HG03097 (cell line): ENCODE measurements around the gene CLTA.
"Not testable (repeated sequence)": the region's sequence is repeated elsewhere in the genome, so short reads cannot be mapped to it uniquely, and the experiment has no call there.

Experiments used
- ATAC-seq: cut with Tn5 transposase; IDR thresholded peaks from one replicate; pipeline ENCODE4 v1.9.1; 2021; ENCODE audit not compliant: unreplicated experiment, low FRiP score

CLTA gene

GRCh38 chr9:36180243-36180642 is 10.5 kb upstream of the CLTA start:
- ATAC-seq: not testable (repeated sequence)

- ATAC-seq: no peak
These were observed 3.3 kb upstream of the CLTA start for GRCh38 chr9:36187414-36187813.

- ATAC-seq: no peak
These were observed 2.5 kb upstream of the CLTA start for GRCh38 chr9:36188212-36188611.

GRCh38 chr9:36189976-36190375 is 745 bp upstream of the CLTA start:
- no peak for ATAC-seq

- peak; percentile 8 for ATAC-seq
These were observed 547 bp downstream of the CLTA start for GRCh38 chr9:36191290-36191645.

- no peak for ATAC-seq
These were observed 965 bp downstream of the CLTA start for GRCh38 chr9:36191686-36192085.

- ATAC-seq: no peak
These were observed 1.5 kb downstream of the CLTA start for GRCh38 chr9:36192196-36192595.

- ATAC-seq: no peak
These were observed 2.3 kb downstream of the CLTA start for GRCh38 chr9:36193023-36193422.

GRCh38 chr9:36194326-36195000 is 3.7 kb downstream of the CLTA start:
- ATAC-seq: no peak

GRCh38 chr9:36204906-36205547 is 14.3 kb downstream of the CLTA start:
- ATAC-seq: no peak

GRCh38 chr9:36207016-36207415 is 16.3 kb downstream of the CLTA start:
- no peak for ATAC-seq

GRCh38 chr9:36207546-36208012 is 16.9 kb downstream of the CLTA start:
- no peak for ATAC-seq

GRCh38 chr9:36208521-36209253 is 18.0 kb downstream of the CLTA start:
- no peak for ATAC-seq

- no peak for ATAC-seq
These were observed 20.0 kb downstream of the CLTA start for GRCh38 chr9:36210722-36211121.

- ATAC-seq: no peak
These were observed 20.8 kb downstream of the CLTA start for GRCh38 chr9:36211510-36211909.

GRCh38 chr9:36213387-36213786 is 22.7 kb downstream of the CLTA start:
- ATAC-seq: no peak

GRCh38 chr9:36213989-36214388 is 23.3 kb downstream of the CLTA start:
- ATAC-seq: no peak

- ATAC-seq: no peak
These were observed 23.9 kb downstream of the CLTA start for GRCh38 chr9:36214571-36214970.

GRCh38 chr9:36217256-36217968 is 26.7 kb downstream of the CLTA start:
- no peak for ATAC-seq

GRCh38 chr9:36218011-36218410 is 27.3 kb downstream of the CLTA start:
- no peak for ATAC-seq

GRCh38 chr9:36218411-36218901 is 27.7 kb downstream of the CLTA start:
- ATAC-seq: no peak
